HPDE6-E6E7 (cell line): Measurements from ENCODE around the gene CCDC188.

ENCODE experiments used
- DNase-seq: peaks from one replicate; pipeline ENCODE4 v3.0.0; 2011; ENCODE audit warnings: missing footprints; ENCODE audit errors: extremely low spot score

Gene CCDC188

GRCh38 chr22:20150381-20151275, at the start of gene CCDC188:
CCDC188 (minus strand) TSS chr22:20151055; CDS start chr22:20150986, 69 bp downstream.
- no peak for DNase-seq

GRCh38 chr22:20199906-20200305, 49.1 kb upstream of the CCDC188 start:
- no peak for DNase-seq

- no peak for DNase-seq
Measured at GRCh38 chr22:20199413-20199842, 48.6 kb upstream of the CCDC188 start.

- no peak for DNase-seq
Measured at GRCh38 chr22:20198557-20199319, 47.9 kb upstream of the CCDC188 start.

GRCh38 chr22:20197407-20198030, 46.7 kb upstream of the CCDC188 start:
- no peak for DNase-seq

GRCh38 chr22:20196094-20196842, 45.4 kb upstream of the CCDC188 start:
- DNase-seq, result no peak

- no peak for DNase-seq
Measured at GRCh38 chr22:20194681-20195593, 44.1 kb upstream of the CCDC188 start.

- no peak for DNase-seq
Measured at GRCh38 chr22:20193761-20194494, 43.1 kb upstream of the CCDC188 start.

- no peak for DNase-seq
Measured at GRCh38 chr22:20192972-20193760, 42.3 kb upstream of the CCDC188 start.

- no peak for DNase-seq
Measured at GRCh38 chr22:20192293-20192971, 41.6 kb upstream of the CCDC188 start.

GRCh38 chr22:20191803-20192202, 40.9 kb upstream of the CCDC188 start:
- DNase-seq, result no peak

- no peak for DNase-seq
Measured at GRCh38 chr22:20191000-20191515, 40.2 kb upstream of the CCDC188 start.

GRCh38 chr22:20188567-20188877, 37.7 kb upstream of the CCDC188 start:
- no peak for DNase-seq

- DNase-seq, result no peak
Measured at GRCh38 chr22:20187777-20188566, 37.1 kb upstream of the CCDC188 start.

GRCh38 chr22:20186871-20187546, 36.2 kb upstream of the CCDC188 start:
- no peak for DNase-seq

- DNase-seq, result no peak
Measured at GRCh38 chr22:20186183-20186870, 35.5 kb upstream of the CCDC188 start.
